ENCODE measurements around the gene DPP6. TPM values are rescaled to one million over a fixed set of nuclear protein-coding genes. Genes with fewer than 3 reads are reported as not detected.

The DPP6 gene
- total RNA-seq, 1 experiment from 2014 or later, result not detected

DNA sequence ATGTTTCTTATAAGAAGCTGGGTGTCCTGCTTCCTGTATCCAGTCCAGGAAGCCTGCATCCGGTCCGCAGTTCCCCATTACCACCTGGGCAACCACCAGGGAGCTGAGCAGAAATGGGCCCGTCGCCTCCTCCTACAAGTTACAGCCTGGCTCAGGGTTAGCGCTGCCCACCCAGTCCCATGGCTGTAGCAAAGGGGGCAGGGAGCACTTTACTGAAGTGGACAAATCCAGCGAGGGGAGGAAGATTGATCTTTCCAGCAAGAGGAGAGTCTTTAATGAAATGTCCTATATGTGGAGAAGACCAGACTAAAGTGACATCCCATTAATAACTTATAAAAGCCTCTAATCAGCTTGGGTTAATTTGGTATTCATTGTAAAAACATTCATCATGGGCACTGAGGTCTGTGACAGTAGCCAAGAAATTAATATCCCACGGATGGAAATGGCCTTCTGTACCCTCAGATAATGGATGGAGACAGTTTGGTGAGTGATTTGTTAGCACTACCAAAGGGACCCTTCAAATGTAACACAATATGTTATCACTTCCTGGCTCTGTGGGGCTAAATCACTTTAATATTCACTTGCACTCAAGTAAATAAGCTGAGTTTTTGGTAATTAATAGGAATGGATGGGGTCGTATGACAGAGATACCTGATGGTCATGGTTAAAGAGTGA, 627.3 kb downstream of the DPP6 start:
- Histone ChIP-seq H3K27me3 (replicated peaks; ENCODE audit: control insufficient read depth, insufficient read depth, low read length) (no peaks in the 10 kb centered on the region), H3K36me3 (ENCODE audit: control insufficient read depth, insufficient read depth, low read length) (no peaks in the 10 kb centered on the region), H3K4me3 (ENCODE audit: low read depth, low read length) (no peak overlapping the region), H3K4me1 (no peaks in the 10 kb centered on the region), H3K9me3 (no peaks in the 10 kb centered on the region; the same call in 1 of the 2 replicates)
- TF ChIP-seq, protein P1, sequence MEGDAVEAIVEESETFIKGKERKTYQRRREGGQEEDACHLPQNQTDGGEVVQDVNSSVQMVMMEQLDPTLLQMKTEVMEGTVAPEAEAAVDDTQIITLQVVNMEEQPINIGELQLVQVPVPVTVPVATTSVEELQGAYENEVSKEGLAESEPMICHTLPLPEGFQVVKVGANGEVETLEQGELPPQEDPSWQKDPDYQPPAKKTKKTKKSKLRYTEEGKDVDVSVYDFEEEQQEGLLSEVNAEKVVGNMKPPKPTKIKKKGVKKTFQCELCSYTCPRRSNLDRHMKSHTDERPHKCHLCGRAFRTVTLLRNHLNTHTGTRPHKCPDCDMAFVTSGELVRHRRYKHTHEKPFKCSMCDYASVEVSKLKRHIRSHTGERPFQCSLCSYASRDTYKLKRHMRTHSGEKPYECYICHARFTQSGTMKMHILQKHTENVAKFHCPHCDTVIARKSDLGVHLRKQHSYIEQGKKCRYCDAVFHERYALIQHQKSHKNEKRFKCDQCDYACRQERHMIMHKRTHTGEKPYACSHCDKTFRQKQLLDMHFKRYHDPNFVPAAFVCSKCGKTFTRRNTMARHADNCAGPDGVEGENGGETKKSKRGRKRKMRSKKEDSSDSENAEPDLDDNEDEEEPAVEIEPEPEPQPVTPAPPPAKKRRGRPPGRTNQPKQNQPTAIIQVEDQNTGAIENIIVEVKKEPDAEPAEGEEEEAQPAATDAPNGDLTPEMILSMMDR (IDR thresholded peaks at IDR 0.05; ENCODE audit: insufficient read depth in 1 of 2, low read depth in 1 of 2, low read length in 1 of 2, severe bottlenecking in 1 of 2, unreplicated experiment in 1 of 2), result no peak
- no TSS peak for BruUV-seq (replicated peaks)
- POLR2A ChIA-PET, result no interaction called here
- peaks cover 20% of the 10 kb centered on the region for H3K27me3 Mint-ChIP-seq (ENCODE audit: insufficient read depth, unreplicated experiment)
- peaks cover 4% of the 10 kb centered on the region for H3K9me3 Mint-ChIP-seq (ENCODE audit: unreplicated experiment)
- H3K4me1 Mint-ChIP-seq (ENCODE audit: low read depth, unreplicated experiment), result no peaks in the 10 kb centered on the region
- DNase-seq, result no peak
- H3K4me3 Mint-ChIP-seq (ENCODE audit: unreplicated experiment), result no peak overlapping the region
- intact Hi-C loops (cut with micrococcal nuclease; ENCODE audit: unreplicated experiment), result no loop called here
- H3K27ac Mint-ChIP-seq (ENCODE audit: unreplicated experiment), result no peak overlapping the region
- H3K36me3 Mint-ChIP-seq (ENCODE audit: insufficient read depth, unreplicated experiment), result no peaks in the 10 kb centered on the region
- CTCF ChIA-PET, result no interaction called here

DNA sequence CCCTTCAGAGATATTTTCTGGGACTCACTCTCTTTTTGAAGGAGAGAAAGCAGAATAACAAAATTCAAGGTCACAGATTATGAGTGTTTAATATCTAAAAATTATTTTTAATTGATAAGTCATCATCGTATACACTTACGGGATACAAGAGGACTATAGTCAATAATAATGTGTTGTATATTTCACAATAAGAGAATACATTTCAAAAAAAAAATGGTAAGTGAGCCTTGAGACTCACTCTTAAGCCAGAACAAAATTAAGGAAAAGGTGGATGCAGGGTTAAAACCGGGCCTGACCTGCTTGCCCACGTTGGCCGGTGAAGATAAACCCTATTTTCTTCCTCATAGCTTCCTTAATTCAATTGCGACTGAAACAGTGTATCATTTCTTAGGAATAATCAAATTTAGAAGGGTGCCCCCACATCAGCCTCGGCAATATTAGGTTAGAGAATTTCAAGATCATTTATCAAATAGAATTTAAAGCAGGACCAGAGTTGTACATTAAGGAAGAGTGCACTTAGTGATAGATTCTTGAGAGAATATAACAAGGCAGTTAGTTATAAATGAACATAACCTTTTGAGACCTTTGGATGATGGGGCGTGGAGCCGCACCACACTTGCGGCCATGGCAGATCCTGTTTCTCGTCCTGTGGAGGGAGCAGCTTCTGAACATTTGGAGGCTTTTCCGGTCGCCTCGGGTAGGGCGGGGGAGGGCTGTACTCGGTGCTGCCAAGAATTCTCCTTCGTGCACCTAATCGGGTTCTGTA, 628.9 kb downstream of the DPP6 start:
- no peaks in the 10 kb centered on the region for H3K4me1 Mint-ChIP-seq (ENCODE audit: low read depth, unreplicated experiment)
- BruUV-seq (replicated peaks), result no TSS peak

GRCh38 chr7:154682003-154682402, 629.8 kb downstream of the DPP6 start:
- intact Hi-C loops (cut with micrococcal nuclease; ENCODE audit: unreplicated experiment), result no loop called here
- Mint-ChIP-seq H3K27me3 (ENCODE audit: insufficient read depth, unreplicated experiment) (peaks cover 17% of the 10 kb centered on the region), H3K36me3 (ENCODE audit: insufficient read depth, unreplicated experiment) (no peaks in the 10 kb centered on the region), H3K4me3 (ENCODE audit: unreplicated experiment) (no peak overlapping the region), H3K4me1 (ENCODE audit: low read depth, unreplicated experiment) (no peaks in the 10 kb centered on the region), H3K9me3 (ENCODE audit: unreplicated experiment) (no peaks in the 10 kb centered on the region), H3K27ac (ENCODE audit: unreplicated experiment) (no peak overlapping the region)
- Histone ChIP-seq H3K36me3 (ENCODE audit: control insufficient read depth, insufficient read depth, low read length) (no peaks in the 10 kb centered on the region), H3K4me3 (ENCODE audit: low read depth, low read length) (no peak overlapping the region), H3K4me1 (no peaks in the 10 kb centered on the region), H3K27me3 (replicated peaks; ENCODE audit: control insufficient read depth, insufficient read depth, low read length) (no peaks in the 10 kb centered on the region), H3K9me3 (no peaks in the 10 kb centered on the region; the same call in 1 of the 2 replicates)
- ChIA-PET CTCF (no interaction called here), POLR2A (no interaction called here)
- TF ChIP-seq, protein P1 (IDR thresholded peaks at IDR 0.05; ENCODE audit: insufficient read depth in 1 of 2, low read depth in 1 of 2, low read length in 1 of 2, severe bottlenecking in 1 of 2, unreplicated experiment in 1 of 2), result no peak
- no TSS peak for BruUV-seq (replicated peaks)
- DNase-seq, result no peak

More for the DNA sequence above, 628.9 kb downstream of the DPP6 start:
- Histone ChIP-seq H3K36me3 (ENCODE audit: control insufficient read depth, insufficient read depth, low read length) (no peaks in the 10 kb centered on the region), H3K27me3 (replicated peaks; ENCODE audit: control insufficient read depth, insufficient read depth, low read length) (no peaks in the 10 kb centered on the region), H3K4me1 (no peaks in the 10 kb centered on the region), H3K4me3 (ENCODE audit: low read depth, low read length) (no peak overlapping the region), H3K9me3 (no peaks in the 10 kb centered on the region; the same call in 1 of the 2 replicates)
- ChIA-PET POLR2A (no interaction called here), CTCF (no interaction called here)
- Mint-ChIP-seq H3K27ac (ENCODE audit: unreplicated experiment) (no peak overlapping the region), H3K9me3 (ENCODE audit: unreplicated experiment) (no peaks in the 10 kb centered on the region), H3K36me3 (ENCODE audit: insufficient read depth, unreplicated experiment) (no peaks in the 10 kb centered on the region), H3K27me3 (ENCODE audit: insufficient read depth, unreplicated experiment) (peaks cover 17% of the 10 kb centered on the region), H3K4me3 (ENCODE audit: unreplicated experiment) (no peak overlapping the region)
- no peak for DNase-seq
- TF ChIP-seq, protein P1 (IDR thresholded peaks at IDR 0.05; ENCODE audit: insufficient read depth in 1 of 2, low read depth in 1 of 2, low read length in 1 of 2, severe bottlenecking in 1 of 2, unreplicated experiment in 1 of 2), result no peak
- intact Hi-C loops (cut with micrococcal nuclease; ENCODE audit: unreplicated experiment), result no loop called here

Data from Caco-2 (cell line).